Renal cortical epithelial cell (primary cell): ENCODE data around the gene DUS4L. TPM values are rescaled to one million over a fixed set of nuclear protein-coding genes. Genes with fewer than 3 reads are reported as not detected.

ENCODE experiments used
- DNase-seq: peaks from one replicate; pipeline ENCODE4 v3.0.0-alpha.2; 2011; ENCODE audit warnings: low read depth
- total RNA-seq: library from RNA; depleted of rRNA; stranded (reverse); fragments of >200 nt; gene quantifications from 2 replicates; pipeline ENCODE4 v1.2.3, GENCODE V29; 2014

DUS4L gene
- total RNA-seq, 1 donor from 2014 or later: 12.8 TPM

DNA sequence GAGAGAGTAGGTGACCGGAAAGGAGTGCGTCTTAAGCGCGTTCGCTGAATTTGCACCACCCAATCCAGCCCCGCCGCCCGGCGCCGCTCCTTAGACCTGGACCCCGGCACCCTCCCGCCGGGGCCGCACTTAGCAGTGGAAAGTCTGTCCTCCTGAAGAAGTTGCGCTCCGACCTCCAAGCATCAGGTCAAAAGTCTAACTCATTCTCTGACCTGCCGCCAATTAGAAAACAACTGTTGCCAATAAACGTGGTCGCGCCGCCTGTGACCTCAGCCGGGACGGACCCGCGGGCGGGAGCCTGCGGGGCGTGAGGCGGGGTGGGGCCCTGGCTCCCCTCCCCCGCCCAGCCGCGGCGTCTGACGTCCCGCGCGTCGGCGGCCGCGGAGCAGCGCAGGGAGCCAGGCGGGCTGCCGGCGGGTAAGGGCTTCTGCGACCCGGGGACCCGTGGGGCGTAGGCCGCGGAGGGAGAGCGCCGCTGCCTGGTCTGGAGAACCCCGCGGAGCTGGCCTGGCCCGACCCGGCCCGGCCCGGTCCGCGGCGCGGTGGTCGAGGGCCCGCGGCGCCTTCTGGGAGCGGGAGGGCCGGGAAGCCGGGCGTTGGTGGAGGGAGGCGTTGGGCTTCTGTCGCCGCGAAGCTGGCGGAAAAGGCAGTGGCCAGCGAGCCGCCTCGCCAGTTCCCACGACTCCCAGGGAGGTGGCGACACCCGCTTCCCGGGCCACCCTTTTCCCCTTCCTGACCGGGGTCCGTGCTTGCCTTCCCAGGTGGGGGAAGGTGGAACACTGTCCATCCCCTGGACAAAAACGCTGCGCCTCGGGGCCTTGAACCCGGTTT is 16.3 kb downstream of the DUS4L start, which contains the start of gene BCAP29:
Gene BCAP29, plus strand, starts transcription at position 362 of the 831 bp plus-strand sequence. CDS start 527 bp downstream, outside the sequence.
- no peak for DNase-seq

DNA sequence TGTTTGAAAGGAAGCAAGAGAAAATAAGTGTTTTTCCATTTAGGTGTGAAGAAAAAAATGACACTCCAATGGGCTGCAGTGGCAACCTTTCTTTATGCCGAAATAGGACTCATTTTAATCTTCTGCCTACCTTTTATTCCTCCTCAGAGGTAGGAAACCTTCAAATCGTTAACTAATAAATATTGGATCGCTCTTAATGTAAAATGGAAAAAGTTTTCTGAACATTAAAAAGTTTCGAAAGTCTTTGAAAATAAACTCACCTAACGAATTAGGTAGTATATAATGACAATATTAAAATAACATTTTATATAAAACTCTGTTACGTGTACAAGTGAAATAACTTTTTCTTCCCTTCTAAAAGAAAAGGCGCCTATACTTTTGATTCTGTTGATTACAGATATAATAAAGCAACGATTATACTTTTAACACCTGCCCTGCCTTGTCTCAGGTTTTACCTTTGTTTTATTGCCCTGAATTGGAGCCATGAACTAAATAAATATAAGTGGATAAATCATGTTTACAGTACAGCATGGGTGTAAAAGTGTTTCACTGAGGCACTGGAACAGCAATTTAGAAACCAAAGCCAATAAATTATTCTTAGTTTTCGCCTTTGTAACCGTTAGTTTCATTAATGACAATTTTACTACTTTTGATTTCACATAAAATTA is 17.1 kb downstream of the DUS4L start:
- DNase-seq: no peak

DNA sequence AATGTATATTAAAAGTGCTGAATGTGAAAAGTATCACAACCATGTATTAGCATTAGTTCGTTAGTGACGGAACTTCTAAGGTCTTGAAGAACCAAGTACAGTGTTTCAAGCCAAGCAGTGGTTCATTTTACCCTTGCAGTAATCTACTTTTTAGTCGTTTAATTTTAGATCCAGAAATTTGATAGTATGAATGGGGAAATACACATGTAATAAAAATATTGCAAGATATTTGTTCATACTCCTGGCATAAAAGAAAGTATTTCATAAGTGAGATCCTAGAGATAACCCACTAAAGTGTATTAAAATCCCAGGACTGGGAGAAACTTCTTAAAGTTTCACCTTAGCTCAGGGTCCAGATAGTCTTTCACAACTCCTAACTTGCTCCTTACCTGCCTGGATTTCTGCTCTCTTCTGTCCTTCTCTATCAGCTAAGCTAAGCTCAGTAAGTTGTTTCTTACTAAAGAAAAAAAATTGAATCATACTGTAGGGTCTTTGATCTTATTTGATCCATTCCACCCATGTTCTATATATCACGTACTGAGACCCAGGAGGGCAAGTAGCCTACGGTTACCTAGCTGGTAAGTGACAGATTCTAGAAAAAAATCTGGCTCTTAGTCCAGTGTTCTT is 17.7 kb downstream of the DUS4L start:
- no peak for DNase-seq

DNA sequence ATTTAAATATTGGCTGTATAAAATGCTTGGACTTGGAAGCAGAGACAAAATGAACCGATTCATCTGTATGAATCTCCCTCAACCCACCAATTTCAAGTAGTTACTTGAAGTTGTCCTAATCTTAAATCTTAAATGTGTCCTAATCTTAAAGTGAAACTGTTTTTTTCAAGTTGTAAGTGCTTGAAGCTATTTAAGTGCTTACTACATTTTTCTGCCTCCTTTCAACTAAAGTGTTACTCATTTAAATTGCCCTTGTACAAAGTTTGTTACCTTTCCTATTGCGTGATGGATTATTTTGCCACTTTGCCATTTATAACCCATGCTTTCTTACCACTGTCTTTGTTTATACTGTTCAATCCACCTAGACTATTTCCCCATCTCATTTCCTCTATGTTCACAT is 19.1 kb downstream of the DUS4L start:
- DNase-seq: no peak

DNA sequence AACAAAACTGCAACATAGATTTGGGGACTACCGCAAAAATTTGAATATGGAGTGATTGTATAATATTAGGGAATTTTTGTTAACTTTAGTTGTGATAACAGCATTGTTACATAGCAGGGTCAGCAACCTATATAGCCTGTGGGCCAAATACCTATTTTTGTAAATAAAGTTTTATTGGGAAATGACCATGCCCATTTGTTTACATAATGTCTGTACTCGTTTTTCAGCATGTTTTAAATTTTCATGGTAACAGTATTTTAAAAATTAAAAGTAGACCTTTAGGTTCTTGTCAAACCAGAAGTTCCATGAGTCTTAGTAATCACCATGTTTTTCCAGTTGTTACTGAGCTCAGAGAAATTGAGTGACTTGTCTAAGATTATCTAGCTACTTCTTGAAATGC is 20.9 kb downstream of the DUS4L start:
- no peak for DNase-seq

DNA sequence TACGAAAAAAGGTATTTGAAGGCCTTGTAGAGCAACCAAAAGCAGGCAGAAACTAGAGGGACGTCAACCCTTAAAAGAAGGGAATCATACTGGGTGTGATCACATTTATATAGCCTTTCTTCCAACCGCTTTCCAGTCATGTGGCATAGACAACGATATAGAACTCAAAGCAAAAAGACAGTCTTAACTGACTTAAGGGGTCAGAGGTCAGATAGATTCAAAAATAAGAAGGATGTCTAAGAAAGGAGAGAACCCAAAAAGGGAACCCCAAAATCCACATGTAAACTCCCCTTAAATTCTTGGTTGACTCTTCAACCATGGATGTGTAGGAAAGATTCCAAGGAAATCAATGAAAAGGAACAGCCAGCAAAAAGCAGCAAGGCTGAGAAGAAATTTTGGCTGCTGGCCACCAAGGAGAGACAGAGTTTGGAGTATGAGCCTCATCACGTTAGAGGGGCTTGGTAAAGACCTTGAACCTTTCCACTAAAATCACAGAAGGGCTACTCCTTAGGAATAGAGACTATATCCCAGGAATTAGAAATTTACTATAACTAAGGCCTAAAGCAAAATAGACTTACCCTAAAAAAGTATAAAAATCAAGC is 24.9 kb downstream of the DUS4L start:
- no peak for DNase-seq

DNA sequence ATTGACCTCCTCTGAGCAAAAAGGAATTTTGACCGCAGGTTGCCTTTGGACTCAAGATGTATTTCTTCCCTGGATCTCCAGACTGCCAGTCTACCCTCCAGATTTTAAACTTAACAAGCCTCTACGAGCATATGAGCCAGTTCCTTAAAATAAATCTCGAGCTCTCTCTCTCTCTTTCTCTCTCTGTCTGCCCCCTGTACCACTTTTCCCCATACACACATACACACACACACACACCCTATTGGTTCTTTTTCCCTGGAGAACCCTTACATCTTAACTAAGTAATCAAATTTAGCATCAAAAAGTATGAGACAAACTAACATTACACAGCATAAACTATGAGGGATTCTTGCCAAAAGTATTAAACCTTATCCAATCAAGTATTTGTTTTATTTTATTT is 27.6 kb downstream of the DUS4L start:
- no peak for DNase-seq

DNA sequence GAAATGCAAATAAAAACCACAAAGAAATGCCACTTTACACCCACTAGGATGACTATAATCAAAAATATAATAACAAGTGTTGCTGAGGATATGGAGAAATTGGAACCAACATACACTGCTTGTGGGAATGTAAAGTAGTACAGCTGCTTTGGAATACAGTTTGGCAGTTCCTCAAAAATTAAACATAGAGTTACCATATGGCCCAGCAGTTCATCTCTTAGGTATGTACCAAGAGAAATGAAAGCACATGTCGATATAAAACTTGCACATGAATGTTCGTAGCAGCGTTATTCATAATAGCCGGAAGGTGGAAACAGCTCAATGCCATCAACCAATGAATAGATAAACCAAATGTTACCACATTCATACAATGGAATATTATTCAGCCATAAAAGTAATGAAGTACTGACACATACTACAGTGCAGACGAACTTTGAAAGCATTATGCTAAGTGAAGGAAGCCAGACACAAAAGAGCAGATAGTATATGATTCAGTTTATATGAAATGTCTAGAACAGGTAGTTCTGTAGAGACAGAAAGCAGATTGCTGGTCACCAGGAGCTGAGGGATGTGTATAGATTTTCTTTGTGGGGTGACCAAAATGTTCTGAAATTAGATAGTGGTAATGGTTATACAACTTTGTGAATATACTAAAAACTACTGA is 28.7 kb downstream of the DUS4L start:
- no peak for DNase-seq

DNA sequence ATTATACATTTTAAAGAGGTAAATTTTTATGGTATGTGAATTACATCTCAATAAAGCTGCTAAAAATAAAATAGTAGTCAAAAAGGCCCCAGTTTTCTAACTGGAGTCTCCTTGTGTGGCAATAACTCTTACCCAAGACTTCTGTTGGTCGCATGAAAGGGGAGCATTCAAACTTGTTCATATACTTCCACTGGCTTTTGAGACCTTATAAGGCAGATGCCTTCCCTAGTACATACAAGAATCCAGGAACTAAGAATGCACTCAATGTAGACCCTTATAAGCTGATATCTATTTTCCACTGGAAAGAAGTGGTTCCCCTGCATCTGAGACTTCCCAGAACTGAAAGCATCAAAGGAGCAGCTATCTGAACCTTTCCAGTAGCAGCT is 29.2 kb downstream of the DUS4L start:
- no peak for DNase-seq

DNA sequence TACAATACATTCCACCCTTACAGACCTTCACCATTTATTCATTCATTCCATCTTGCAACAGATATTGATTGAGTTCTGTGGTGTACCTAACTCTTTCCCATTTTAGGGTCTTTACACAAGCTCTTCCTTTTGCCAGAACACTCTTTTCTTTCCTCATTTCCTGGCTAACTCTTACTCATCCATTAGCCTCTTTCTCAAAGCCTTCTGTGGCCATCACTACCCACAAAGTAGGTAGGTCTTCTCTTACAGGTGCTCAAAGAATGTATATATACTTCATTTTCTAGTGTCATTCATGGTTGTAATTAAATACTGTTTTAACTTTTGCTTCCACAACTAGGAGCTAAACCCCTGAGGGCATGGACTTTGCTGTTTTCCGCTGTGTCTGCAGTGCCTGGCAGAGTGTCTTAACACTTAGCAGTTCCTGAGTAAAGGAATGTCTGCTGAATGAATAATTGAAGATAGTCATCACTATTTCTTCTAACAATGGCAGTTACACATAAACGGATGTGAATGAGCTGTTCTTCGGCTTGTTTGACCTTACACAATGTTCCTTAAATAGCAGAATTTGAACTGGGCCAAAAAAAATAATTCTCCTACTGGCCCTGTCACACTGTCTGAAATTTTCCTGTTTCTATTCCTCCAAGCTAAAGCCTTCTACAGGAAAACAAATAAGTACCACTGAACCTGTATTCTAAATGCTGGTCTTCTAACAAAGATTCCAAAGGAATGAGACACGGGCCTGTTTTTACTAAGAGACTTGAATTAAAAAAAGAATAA is 31.4 kb downstream of the DUS4L start:
- peak; percentile 96 for DNase-seq

DNA sequence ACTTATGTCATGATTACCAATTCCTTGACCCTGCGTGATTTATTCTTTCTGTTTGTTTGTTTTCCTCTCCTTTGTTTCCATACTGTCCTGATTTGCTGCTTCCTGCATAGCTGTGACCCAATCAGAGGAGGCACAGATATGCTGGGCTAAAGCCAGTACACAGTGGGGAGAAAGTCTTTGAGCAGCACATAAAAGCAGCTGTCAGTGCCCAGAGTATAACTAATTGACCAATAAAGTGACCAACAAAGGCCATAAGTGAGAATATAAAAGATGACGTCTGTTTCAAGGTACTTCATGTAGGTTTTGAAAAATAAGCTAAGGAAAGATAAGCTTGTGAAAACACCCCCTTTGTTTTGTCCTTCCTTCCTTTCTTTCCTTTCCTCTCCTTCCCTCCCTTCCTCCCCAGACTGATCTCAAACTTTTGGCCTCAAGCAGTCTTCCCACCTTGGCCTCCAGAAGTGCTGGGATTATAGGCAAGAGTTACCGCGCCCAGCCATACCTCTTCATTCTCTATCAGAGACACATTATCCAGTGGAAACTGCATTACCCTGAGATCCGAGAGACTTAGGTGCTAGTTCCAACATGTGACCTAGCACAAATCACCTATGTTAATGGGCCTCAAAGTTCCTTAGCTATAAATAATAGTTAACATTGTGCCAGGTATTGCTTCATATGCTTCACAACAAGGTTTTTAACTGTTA is 33.3 kb downstream of the DUS4L start:
- peak; percentile 25 for DNase-seq

DNA sequence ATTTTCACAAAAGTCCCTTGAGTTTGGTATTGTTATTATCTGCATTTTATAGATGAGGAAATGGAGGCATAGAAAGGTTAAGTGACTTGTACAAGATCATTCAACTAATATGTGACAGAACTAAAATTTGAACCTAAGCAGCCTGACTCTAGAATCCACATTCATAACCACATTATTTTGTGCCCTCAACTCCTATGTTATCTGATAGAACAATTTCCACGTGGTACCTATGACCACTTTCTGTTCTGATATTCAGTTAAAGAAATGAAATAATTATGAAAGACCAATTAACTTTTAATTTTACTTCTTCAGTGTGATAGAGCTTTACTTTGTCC is 33.8 kb downstream of the DUS4L start:
- no peak for DNase-seq

DNA sequence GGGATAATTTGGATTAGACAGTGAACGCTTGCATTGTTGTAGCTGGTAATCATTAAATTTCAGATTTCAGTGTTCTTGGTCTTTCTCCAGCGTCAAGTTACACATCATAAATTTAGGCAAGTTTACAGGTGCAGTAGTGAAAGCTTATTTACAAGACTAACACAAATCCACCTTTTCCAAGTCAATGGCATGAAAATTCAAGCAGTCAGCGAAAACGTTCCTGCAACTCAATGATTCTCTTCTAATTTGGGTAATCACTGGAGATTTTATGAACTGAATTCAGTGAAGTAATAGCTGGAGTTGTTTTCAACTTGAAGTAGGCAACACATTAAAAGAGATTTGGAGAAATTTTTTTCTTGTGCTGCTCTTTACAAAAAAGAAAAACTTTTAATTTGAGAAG is 34.2 kb downstream of the DUS4L start:
- DNase-seq: no peak

DNA sequence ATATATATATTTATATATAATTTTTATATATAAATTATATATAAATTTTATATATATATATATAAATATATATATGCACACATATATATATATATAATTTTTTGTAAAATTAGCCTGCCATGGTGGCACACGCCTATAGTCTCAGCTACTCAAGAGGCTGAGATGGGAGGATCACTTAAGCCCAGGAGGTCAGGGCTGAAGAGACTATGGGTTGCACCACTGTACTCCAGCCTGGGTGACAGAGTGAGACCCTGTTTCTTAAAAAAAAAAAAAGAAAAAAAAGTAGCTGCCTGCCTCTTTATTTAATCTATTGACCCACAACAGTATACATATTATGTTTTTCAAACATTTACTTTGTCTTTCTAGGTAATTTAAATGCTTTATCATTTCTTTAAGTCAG is 35.5 kb downstream of the DUS4L start:
- no peak for DNase-seq

DNA sequence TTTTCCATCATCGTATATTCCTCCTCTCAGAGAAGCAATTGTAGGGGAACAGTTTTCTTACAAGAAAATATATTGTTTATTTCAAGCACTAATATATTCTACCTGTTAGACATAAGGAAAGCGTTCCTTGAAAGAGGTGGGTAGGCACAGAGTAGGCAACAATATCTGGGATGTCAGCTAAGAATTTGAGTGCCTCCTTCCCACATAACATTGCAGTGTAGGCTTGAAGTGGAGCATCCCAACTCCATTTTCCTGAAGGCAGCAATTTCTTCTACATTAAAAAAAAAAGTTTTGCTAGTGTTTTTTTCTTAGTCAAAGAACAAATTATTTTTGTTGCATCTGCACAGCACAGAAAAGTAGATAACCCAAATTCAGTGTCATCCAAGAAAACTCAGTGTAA is 37.0 kb downstream of the DUS4L start:
- DNase-seq: no peak

DNA sequence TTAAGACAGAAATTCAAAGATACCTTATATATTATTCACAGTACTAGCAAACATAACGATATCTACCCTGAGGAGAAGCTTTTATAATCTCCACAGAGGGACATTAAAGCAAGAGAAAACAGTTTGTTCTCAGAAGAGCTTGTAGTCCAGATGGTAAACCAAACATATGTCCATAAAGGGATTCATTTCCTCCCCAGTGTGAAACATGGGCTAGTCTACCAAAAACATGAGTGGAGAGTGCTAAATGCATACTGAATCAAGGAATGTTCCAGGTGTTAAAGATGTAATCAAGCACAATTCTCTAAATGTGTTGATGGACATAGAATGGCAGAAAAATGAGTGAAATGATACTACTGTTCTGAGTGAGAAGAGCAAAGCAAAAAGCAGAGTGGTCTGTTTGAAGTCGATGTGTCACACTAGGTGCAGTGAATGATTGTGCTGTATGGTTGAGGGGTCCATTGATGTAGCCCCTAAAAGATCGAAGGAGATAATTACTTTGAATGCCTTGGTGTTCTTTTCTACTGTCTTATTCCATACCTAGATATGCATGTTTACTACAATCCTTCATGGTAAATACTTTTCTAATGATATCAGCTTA is 41.5 kb downstream of the DUS4L start:
- no peak for DNase-seq

DNA sequence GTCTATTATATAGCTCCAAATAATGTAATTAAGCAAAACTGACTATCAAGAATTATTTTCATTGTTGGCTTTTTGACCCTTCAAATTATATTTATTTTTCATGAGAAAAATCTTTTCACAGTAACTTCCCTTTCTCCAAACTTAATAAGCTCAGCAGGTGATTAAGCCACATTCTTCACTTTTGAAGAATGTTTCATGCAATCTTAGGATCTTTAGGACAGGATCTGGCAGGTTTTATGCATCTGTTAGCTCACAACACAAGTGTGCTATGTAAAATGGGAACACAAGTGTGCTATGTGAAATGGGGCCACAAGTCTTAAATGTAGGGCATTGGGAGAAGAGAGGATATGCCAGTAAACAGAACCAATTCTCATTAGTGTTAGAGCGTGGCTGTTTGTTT is 42.5 kb downstream of the DUS4L start:
- DNase-seq: no peak

DNA sequence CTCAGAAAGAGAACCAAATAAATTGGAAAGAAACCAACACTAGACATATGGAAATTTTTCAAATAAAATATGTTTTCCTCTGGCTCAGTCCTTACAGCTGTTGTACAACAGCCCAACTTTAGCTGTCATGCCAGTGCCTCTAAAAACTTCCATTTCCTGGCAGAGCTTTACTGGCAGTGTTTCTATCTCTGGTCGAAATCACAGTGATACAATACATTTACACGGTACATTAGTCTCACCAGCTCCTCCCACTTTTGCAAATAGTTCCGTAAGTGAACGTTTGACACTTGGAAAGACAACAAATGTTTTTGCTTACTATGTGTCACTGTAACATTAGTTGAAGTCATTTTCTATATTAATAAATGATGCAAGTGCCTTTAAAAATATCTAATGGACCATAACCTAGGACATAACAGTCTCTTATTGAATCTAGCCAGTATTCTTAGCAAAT is 46.1 kb downstream of the DUS4L start:
- peak; percentile 20 for DNase-seq

DNA sequence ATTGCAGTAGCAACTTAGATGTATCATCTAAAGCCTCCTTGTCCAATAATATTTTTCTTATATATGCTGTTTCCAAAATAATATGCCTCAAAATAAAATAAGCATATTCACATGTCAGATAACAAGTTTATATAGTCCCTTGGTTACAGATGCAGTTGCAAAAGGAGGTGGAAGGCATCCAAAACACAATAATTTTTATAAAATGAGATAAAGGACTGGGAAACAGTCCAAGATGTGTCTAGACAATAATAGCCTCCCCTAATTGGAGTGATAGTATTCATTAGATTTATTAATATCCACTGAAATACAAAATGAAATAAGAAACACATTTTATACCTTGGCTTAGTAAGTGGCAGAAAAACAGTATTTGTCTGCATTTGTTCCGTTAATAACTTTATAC is 46.6 kb downstream of the DUS4L start:
- no peak for DNase-seq

DNA sequence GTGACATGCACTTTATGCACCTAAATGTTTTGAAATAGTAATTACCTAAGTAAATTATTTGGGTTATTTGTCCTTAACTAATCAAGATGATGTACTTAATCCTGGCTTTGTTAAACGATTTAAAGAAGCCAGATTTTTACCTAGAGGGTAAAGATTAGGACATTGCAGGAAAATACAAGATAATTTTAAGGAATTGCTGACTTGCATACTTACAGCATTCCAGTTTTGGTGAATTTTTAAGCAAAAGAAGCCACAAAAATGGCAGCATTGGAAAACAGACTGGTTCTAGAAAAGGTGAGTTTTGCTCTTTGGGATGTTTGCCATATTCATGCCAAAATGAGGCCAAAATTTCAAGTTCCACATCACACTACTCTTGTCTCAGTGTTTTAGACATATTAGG is 49.7 kb downstream of the DUS4L start:
- no peak for DNase-seq
